B cell (primary cell): ENCODE results near the gene FYB2. TPM values are rescaled to one million over a fixed set of nuclear protein-coding genes. Genes with fewer than 3 reads are reported as not detected.

Experiments used
- ATAC-seq: fragments of 200-7000 bp; cut with Tn5 transposase; one replicate; pipeline ENCODE4 v1.10.0; 2021; ENCODE audit warnings: low read depth, mild to moderate bottlenecking, moderate number of reproducible peaks, moderate library complexity
- CTCF ChIA-PET: fragments of 350-600 bp; sonication (Branson Sonifier 250); formaldehyde crosslinking; loops from one replicate; lab custom pipeline; 2021; ENCODE audit warnings: antibody characterized with exemption, inconsistent platforms; lab: Charles Lee
- POLR2A ChIA-PET: fragments of 350-600 bp; sonication (Branson Sonifier 250); formaldehyde crosslinking; loops from one replicate; lab custom pipeline; 2021; ENCODE audit warnings: antibody characterized with exemption; lab: Charles Lee
- DNase-seq: peaks from one replicate; pipeline ENCODE4 v3.0.0; 2013
- H2AFZ ChIP-seq: 2 replicates; pipeline ENCODE4 v1.6.1; 2012; ENCODE audit warnings: mild to moderate bottlenecking, low read depth, low read length; ENCODE audit not compliant: insufficient read depth, poor library complexity, severe bottlenecking
- H3K27ac ChIP-seq, 2 donors: 1 replicate in 1 of 2; 2 replicates in 1 of 2; pipeline ENCODE4 v1.5.1; 2012 to 2013; ENCODE audit warnings: low read length in 2 of 2, mild to moderate bottlenecking in 2 of 2, moderate library complexity in 1 of 2
- H3K27me3 ChIP-seq, 4 experiments: fragments of 200-600 bp in 1 of 4; sonication (generic) in 1 of 4; replicated peaks in 1 of 4; 1 replicate in 2 of 4; 2 replicates in 2 of 4; pipeline versions ENCODE4 v1.6.1 to v1.7.0; 2013 to 2016; ENCODE audit warnings: low read length in 3 of 4, mild to moderate bottlenecking in 2 of 4, mixed read lengths in 1 of 4, moderate library complexity in 1 of 4; ENCODE audit not compliant: insufficient read depth in 4 of 4, control insufficient read depth in 3 of 4; ENCODE audit errors: control extremely low read depth in 1 of 4
- H3K36me3 ChIP-seq, 2 experiments: replicated peaks in 1 of 2; 1 replicate in 1 of 2; 2 replicates in 1 of 2; pipeline versions ENCODE4 v1.6.1 to v1.7.1; 2013; ENCODE audit warnings: low read length in 1 of 2; ENCODE audit not compliant: insufficient read depth in 2 of 2, control insufficient read depth in 1 of 2; ENCODE audit errors: control extremely low read depth in 1 of 2, extremely low read depth in 1 of 2
- H3K4me1 ChIP-seq, 2 donors: fragments of 200-600 bp in 1 of 2; sonication (generic) in 1 of 2; 1 replicate in 1 of 2; 2 replicates in 1 of 2; pipeline versions ENCODE4 v1.5.1 to v1.6.1; 2013 to 2017; ENCODE audit warnings: low read length in 2 of 2; ENCODE audit not compliant: control insufficient read depth in 2 of 2, insufficient read depth in 2 of 2
- H3K4me2 ChIP-seq: replicated peaks from 2 replicates; pipeline ENCODE3; 2012; ENCODE audit warnings: mild to moderate bottlenecking, low read depth, low read length; ENCODE audit not compliant: poor library complexity, severe bottlenecking
- H3K4me3 ChIP-seq, 5 experiments: fragments of 200-600 bp in 1 of 5; sonication (generic) in 1 of 5; 1 replicate in 3 of 5; 2 replicates in 2 of 5; pipeline versions ENCODE4 v1.5.1 to v1.7.0; 2011 to 2016; ENCODE audit warnings: low read length in 4 of 5, mild to moderate bottlenecking in 4 of 5, low read depth in 2 of 5, control low read depth in 1 of 5, moderate library complexity in 1 of 5; ENCODE audit not compliant: insufficient read depth in 1 of 5; ENCODE audit errors: control extremely low read depth in 1 of 5, extremely low read depth in 1 of 5
- H3K79me2 ChIP-seq: fragments of 200-600 bp; sonication (generic); one replicate; pipeline ENCODE4 v1.6.0; 2016; ENCODE audit warnings: low read length; ENCODE audit not compliant: control insufficient read depth, insufficient read depth
- H3K9ac ChIP-seq: fragments of 200-600 bp; sonication (generic); 2 replicates; pipeline ENCODE4 v1.6.1; 2017; ENCODE audit warnings: mild to moderate bottlenecking, low read length, moderate library complexity
- H3K9me3 ChIP-seq, 3 donors: one replicate each; pipeline versions ENCODE4 v1.6.1 to v1.7.1; 2013; ENCODE audit warnings: low read length in 2 of 3; ENCODE audit not compliant: control insufficient read depth in 2 of 3, insufficient read depth in 1 of 3; ENCODE audit errors: control extremely low read depth in 1 of 3
- H4K20me1 ChIP-seq: 2 replicates; pipeline ENCODE4 v1.6.0; 2012; ENCODE audit warnings: mild to moderate bottlenecking, low read length; ENCODE audit not compliant: insufficient read depth, control insufficient read depth, poor library complexity, severe bottlenecking
- H3K27ac Mint-ChIP-seq: one replicate; pipeline ENCODE4 v1.8.0; 2021; ENCODE audit warnings: mixed read lengths
- H3K27me3 Mint-ChIP-seq: one replicate; pipeline ENCODE4 v1.8.0; 2021; ENCODE audit warnings: mixed read lengths
- H3K4me1 Mint-ChIP-seq: one replicate; pipeline ENCODE4 v1.8.0; 2021; ENCODE audit warnings: mixed read lengths
- H3K4me3 Mint-ChIP-seq: one replicate; pipeline ENCODE4 v1.8.0; 2021; ENCODE audit warnings: mixed read lengths
- H3K9me3 Mint-ChIP-seq: one replicate; pipeline ENCODE4 v1.8.0; 2022; ENCODE audit warnings: mixed read lengths; ENCODE audit not compliant: insufficient read depth
- CTCF ChIP-seq: fragments of 200-600 bp; IDR thresholded peaks from one replicate; pipeline ENCODE4 v1.8.0; 2022; ENCODE audit warnings: antibody characterized with exemption, mild to moderate bottlenecking
- EZH2 ChIP-seq: IDR thresholded peaks from 2 replicates; pipeline ENCODE4 v1.6.1; 2012; ENCODE audit warnings: borderline replicate concordance, low read depth, mild to moderate bottlenecking, moderate library complexity, low read length; ENCODE audit not compliant: insufficient read depth, poor library complexity, severe bottlenecking
- WGBS: methylation state at CpG from one replicate; pipeline ENCODE4 v1.1.5; 2013; ENCODE audit warnings: missing lambda C conversion rate; ENCODE audit not compliant: insufficient coverage; 5-methylcytosine and 5-hydroxymethylcytosine counted together
- intact Hi-C: fragments of 100-400 bp; cut with micrococcal nuclease; formaldehyde crosslinking; loops from one replicate; pipeline ENCODE4 v1.10.0; 2022
- polyA plus RNA-seq: library from polyadenylated mRNA; depleted of rRNA; stranded (reverse); fragments of >200 nt; gene quantifications from 2 replicates; pipeline ENCODE4 v1.2.3, GENCODE V29; 2012
- total RNA-seq, 2 donors: library from RNA; stranded (reverse); fragments of 120-200 nt in 1 of 2; gene quantifications; 1 replicate in 1 of 2; 2 replicates in 1 of 2; pipeline versions ENCODE4 v1.2.3 to v1.2.4, GENCODE V29; 2013 to 2022

Gene FYB2
- total and polyA plus RNA-seq, 2 donors (not counting 1 experiment from before 2014, with no cell fraction given): not detected

DNA sequence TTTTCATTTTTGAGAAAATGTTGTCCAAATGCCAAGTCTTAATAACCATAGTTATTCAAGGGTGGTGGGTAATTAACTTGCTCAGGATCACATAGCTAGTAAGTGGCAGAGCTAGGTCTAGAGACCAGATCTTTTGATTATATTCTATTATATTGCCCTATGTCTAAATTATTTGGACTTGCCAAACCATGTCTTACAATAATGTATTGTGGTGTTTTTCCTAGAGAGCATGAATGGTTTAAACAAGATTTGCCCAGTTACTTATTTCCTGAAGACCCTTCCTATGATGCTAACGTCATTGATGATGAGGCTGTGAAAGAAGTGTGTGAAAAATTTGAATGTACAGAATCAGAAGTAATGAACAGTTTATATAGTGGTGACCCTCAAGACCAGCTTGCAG lies 115.5 kb downstream of the FYB2 start:
- DNase-seq: no peak
- ATAC-seq: no peak
- Mint-ChIP-seq H3K4me3 (no peak overlapping the region), H3K27me3 (peaks cover 32% of the 10 kb centered on the region), H3K27ac (no peak overlapping the region), H3K4me1 (no peaks in the 10 kb centered on the region), H3K9me3 (peaks cover 2% of the 10 kb centered on the region)
- H3K4me2 ChIP-seq: no peak overlapping the region
- no peak overlapping the region for H3K27ac ChIP-seq
- no peaks in the 10 kb centered on the region for H3K79me2 ChIP-seq
- H3K27me3 ChIP-seq: peaks cover 0 to 3% (median 0%) of the 10 kb centered on the region in 4 experiments
- no peaks in the 10 kb centered on the region for H4K20me1 ChIP-seq
- POLR2A ChIA-PET: no interaction called here
- CTCF ChIA-PET: interaction anchor here (1.2 to 2.4 kb wide), 5 partner anchors 9 to 1418 kb away, joined by 3 to 7 read pairs (median 3); no protein-coding TSS in a partner anchor
- 100% methylated on average over 1 of the region's 1 CpG for WGBS
- no peak overlapping the region for H3K9ac ChIP-seq
- H3K9me3 ChIP-seq: peaks cover 0 to 4% (median 0%) of the 10 kb centered on the region in 3 donors
- intact Hi-C loops: no loop called here
- no peak overlapping the region for H2AFZ ChIP-seq
- H3K4me1 ChIP-seq: no peaks in the 10 kb centered on the region
- no peak for TF ChIP-seq EZH2
- TF ChIP-seq CTCF: no peak
- no peak overlapping the region for H3K4me3 ChIP-seq
- no peaks in the 10 kb centered on the region for H3K36me3 ChIP-seq

GRCh38 chr1:56696663-56697062 lies 122.5 kb downstream of the FYB2 start:
- H3K27me3 ChIP-seq: no peaks in the 10 kb centered on the region
- peaks cover 18% of the 10 kb centered on the region for H3K27me3 Mint-ChIP-seq
- no peak overlapping the region for H3K9ac ChIP-seq
- peaks cover 2% of the 10 kb centered on the region for H3K9me3 Mint-ChIP-seq
- H3K27ac ChIP-seq: no peak overlapping the region
- H3K4me1 ChIP-seq: no peaks in the 10 kb centered on the region
- H4K20me1 ChIP-seq: no peaks in the 10 kb centered on the region
- WGBS: no CpG with 5 or more reads among the region's 3 CpGs
- DNase-seq (no peak), ATAC-seq (no peak)
- H3K27ac Mint-ChIP-seq: no peak overlapping the region
- no peaks in the 10 kb centered on the region for H3K79me2 ChIP-seq
- intact Hi-C loops: no loop called here
- H3K36me3 ChIP-seq: no peaks in the 10 kb centered on the region
- peaks cover 0 to 4% (median 0%) of the 10 kb centered on the region in 3 donors for H3K9me3 ChIP-seq
- H3K4me2 ChIP-seq: no peak overlapping the region
- H3K4me1 Mint-ChIP-seq: no peaks in the 10 kb centered on the region
- POLR2A ChIA-PET: no interaction called here
- CTCF ChIA-PET: no interaction called here
- no peak overlapping the region for H2AFZ ChIP-seq
- H3K4me3 ChIP-seq: no peak overlapping the region
- H3K4me3 Mint-ChIP-seq: no peak overlapping the region
- no peak for TF ChIP-seq EZH2
- TF ChIP-seq CTCF: no peak
